ENCODE measurements around the gene SNRPA1.

- TF ChIP-seq REST (IDR thresholded peaks at IDR 0.05; ENCODE audit: low read depth), result no peak
- TF ChIP-seq CEBPB (IDR thresholded peaks at IDR 0.05), result no peak
- no peak for TF ChIP-seq YY1 (IDR thresholded peaks at IDR 0.05; ENCODE audit: low read depth)
- no peak for TF ChIP-seq MAX (IDR thresholded peaks at IDR 0.05)
- TF ChIP-seq ZBTB7A (IDR thresholded peaks at IDR 0.05; ENCODE audit: low read depth), result no peak
- TF ChIP-seq TAF1 (IDR thresholded peaks at IDR 0.05; ENCODE audit: low read depth), result no peak
- TF ChIP-seq RAD21 (IDR thresholded peaks at IDR 0.05; ENCODE audit: low read depth), result no peak
- no peak for TF ChIP-seq EP300 (IDR thresholded peaks at IDR 0.05; ENCODE audit: borderline replicate concordance)
- no peak for TF ChIP-seq TEAD4 (IDR thresholded peaks at IDR 0.05)
- no peak for TF ChIP-seq TCF12 (IDR thresholded peaks at IDR 0.05; ENCODE audit: low read depth)
- no peak for TF ChIP-seq EGR1 (IDR thresholded peaks at IDR 0.05)
These were observed 50.8 kb downstream of the SNRPA1 start for GRCh38 chr15:101244036-101244781.

Measured in Ishikawa (cell line).